Fibroblast of the aortic adventitia (primary cell): ENCODE measurements around the gene MYH8. TPM values are rescaled to one million over a fixed set of nuclear protein-coding genes. Genes with fewer than 3 reads are reported as not detected.

Source experiments
- DNase-seq: peaks from one replicate; pipeline ENCODE4 v3.0.0-alpha.2; 2010; ENCODE audit warnings: low read depth
- H3K4me3 ChIP-seq: 2 replicates; pipeline ENCODE4 v1.5.1; 2011; ENCODE audit warnings: low read depth, mild to moderate bottlenecking, control low read depth, low read length, moderate library complexity
- CTCF ChIP-seq: IDR thresholded peaks from 2 replicates; pipeline ENCODE4 v1.5.1; 2011; ENCODE audit warnings: mild to moderate bottlenecking, low read length, control low read depth, inconsistent platforms; ENCODE audit not compliant: insufficient read depth
- total RNA-seq: library from RNA; depleted of rRNA; stranded (reverse); fragments of >200 nt; gene quantifications from 2 replicates; pipeline ENCODE4 v1.2.3, GENCODE V29; 2012; ENCODE audit warnings: low replicate concordance

The MYH8 gene
- total RNA-seq, 1 donor = not detected

- no peak for TF ChIP-seq CTCF
- H3K4me3 ChIP-seq = no peak overlapping the region
- DNase-seq = no peak
These were observed 51.6 kb downstream of the MYH8 start for GRCh38 chr17:10370016-10370608.

GRCh38 chr17:10369239-10369638 lies 52.5 kb downstream of the MYH8 start:
- no peak overlapping the region for H3K4me3 ChIP-seq
- TF ChIP-seq CTCF = no peak
- DNase-seq = no peak

GRCh38 chr17:10368561-10368960 lies 53.2 kb downstream of the MYH8 start:
- TF ChIP-seq CTCF = no peak
- no peak for DNase-seq
- H3K4me3 ChIP-seq = no peak overlapping the region

- TF ChIP-seq CTCF = no peak
- DNase-seq = no peak
- H3K4me3 ChIP-seq = no peak overlapping the region
These were observed 61.2 kb downstream of the MYH8 start for GRCh38 chr17:10360578-10360977.

GRCh38 chr17:10357768-10358167 lies 64.0 kb downstream of the MYH8 start:
- no peak for DNase-seq
- H3K4me3 ChIP-seq = no peak overlapping the region
- peak; percentile 32 for TF ChIP-seq CTCF

GRCh38 chr17:10354651-10355050 lies 67.1 kb downstream of the MYH8 start:
- no peak overlapping the region for H3K4me3 ChIP-seq
- TF ChIP-seq CTCF = no peak
- DNase-seq = no peak

GRCh38 chr17:10352893-10353292 lies 68.9 kb downstream of the MYH8 start:
- TF ChIP-seq CTCF = no peak
- DNase-seq = peak; percentile 38
- H3K4me3 ChIP-seq = no peak overlapping the region
